ENCODE measurements around the gene EXOSC10.

The EXOSC10 gene

GRCh38 chr1:11071463-11072215, 28.0 kb downstream of the EXOSC10 start:
- H4K5ac ChIP-seq (ENCODE audit: low read length), result no peak overlapping the region
- DNase-seq, result no peak
- peaks cover 35% of the 10 kb centered on the region for H3K36me3 ChIP-seq (ENCODE audit: control insufficient read depth, insufficient read depth, low read length)
- no peaks in the 10 kb centered on the region for H3K4me1 ChIP-seq (ENCODE audit: control insufficient read depth, low read depth, low read length)
- H3K4me2 ChIP-seq (ENCODE audit: low read length), result no peak overlapping the region
- no peak overlapping the region for H4K8ac ChIP-seq (ENCODE audit: low read depth, low read length)
- H2BK5ac ChIP-seq (ENCODE audit: low read length), result no peak overlapping the region
- no peaks in the 10 kb centered on the region for H3K27me3 ChIP-seq (ENCODE audit: insufficient read depth, low read length, poor library complexity)
- H2BK15ac ChIP-seq (replicated peaks; ENCODE audit: low read depth), result no peak overlapping the region
- no peaks in the 10 kb centered on the region for H3K79me1 ChIP-seq (ENCODE audit: low read length)
- no peak overlapping the region for H3K4me3 ChIP-seq (ENCODE audit: low read length)
- H3K27ac ChIP-seq (ENCODE audit: low read depth, low read length), result no peak overlapping the region
- no peaks in the 10 kb centered on the region for H3K79me2 ChIP-seq (ENCODE audit: control insufficient read depth, insufficient read depth, low read length)
- no peak overlapping the region for H3K9ac ChIP-seq (ENCODE audit: low read length)
- no peak overlapping the region for H3K23ac ChIP-seq (ENCODE audit: low read length)
- no CpG with 5 or more reads among the region's 15 CpGs for WGBS (ENCODE audit: extremely low coverage, insufficient coverage, low lambda C conversion rate)
- no peak overlapping the region for H2AK5ac ChIP-seq (ENCODE audit: low read length)
- H3K4ac ChIP-seq (ENCODE audit: low read depth, low read length), result no peak overlapping the region
- H2BK120ac ChIP-seq (ENCODE audit: low read depth, low read length), result no peak overlapping the region
- H3K56ac ChIP-seq (ENCODE audit: low read length), result no peak overlapping the region
- H3K18ac ChIP-seq (ENCODE audit: low read length), result no peak overlapping the region

DNA sequence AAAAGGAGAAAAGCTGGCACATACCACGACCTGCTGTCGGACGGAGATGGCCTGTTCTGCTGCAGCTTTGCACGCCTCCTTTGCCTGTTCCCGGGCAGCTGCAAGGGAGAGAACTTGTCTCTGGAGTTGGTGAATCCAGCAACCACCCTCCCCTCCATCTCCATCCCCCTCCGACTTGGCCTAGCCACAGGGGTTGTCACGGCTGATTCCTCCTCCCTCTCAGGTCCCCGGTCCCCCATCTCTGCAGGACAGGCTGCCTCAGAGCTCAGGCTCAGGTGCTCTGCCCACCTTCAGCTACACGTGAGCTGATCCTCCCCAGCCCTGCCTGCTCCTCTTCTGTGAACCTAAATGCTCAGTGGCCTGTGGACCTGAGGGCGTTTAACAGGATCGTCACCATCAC, 28.8 kb downstream of the EXOSC10 start:
- H2BK15ac ChIP-seq (replicated peaks; ENCODE audit: low read depth), result no peak overlapping the region
- no peak overlapping the region for H3K9ac ChIP-seq (ENCODE audit: low read length)
- no peak overlapping the region for H3K27ac ChIP-seq (ENCODE audit: low read depth, low read length)
- no peak overlapping the region for H3K4me2 ChIP-seq (ENCODE audit: low read length)
- no peaks in the 10 kb centered on the region for H3K4me1 ChIP-seq (ENCODE audit: control insufficient read depth, low read depth, low read length)
- no peak overlapping the region for H3K4ac ChIP-seq (ENCODE audit: low read depth, low read length)
- H3K79me2 ChIP-seq (ENCODE audit: control insufficient read depth, insufficient read depth, low read length), result no peaks in the 10 kb centered on the region
- no peak overlapping the region for H2BK120ac ChIP-seq (ENCODE audit: low read depth, low read length)
- no peak overlapping the region for H3K4me3 ChIP-seq (ENCODE audit: low read length)
- no peak overlapping the region for H2AK5ac ChIP-seq (ENCODE audit: low read length)
- H3K18ac ChIP-seq (ENCODE audit: low read length), result no peak overlapping the region
- H3K36me3 ChIP-seq (ENCODE audit: control insufficient read depth, insufficient read depth, low read length), result peaks cover 33% of the 10 kb centered on the region
- H4K5ac ChIP-seq (ENCODE audit: low read length), result no peak overlapping the region
- DNase-seq, result no peak
- no CpG with 5 or more reads among the region's 11 CpGs for WGBS (ENCODE audit: extremely low coverage, insufficient coverage, low lambda C conversion rate)
- H4K8ac ChIP-seq (ENCODE audit: low read depth, low read length), result no peak overlapping the region
- H3K27me3 ChIP-seq (ENCODE audit: insufficient read depth, low read length, poor library complexity), result no peaks in the 10 kb centered on the region
- no peak overlapping the region for H3K56ac ChIP-seq (ENCODE audit: low read length)
- H2BK5ac ChIP-seq (ENCODE audit: low read length), result no peak overlapping the region
- no peak overlapping the region for H3K23ac ChIP-seq (ENCODE audit: low read length)
- H3K79me1 ChIP-seq (ENCODE audit: low read length), result no peaks in the 10 kb centered on the region

GRCh38 chr1:11068600-11069473, 30.8 kb downstream of the EXOSC10 start:
- Histone ChIP-seq H3K4me2 (ENCODE audit: low read length) (no peak overlapping the region), H2AK5ac (ENCODE audit: low read length) (no peak overlapping the region), H3K36me3 (ENCODE audit: control insufficient read depth, insufficient read depth, low read length) (peaks cover 39% of the 10 kb centered on the region), H2BK15ac (replicated peaks; ENCODE audit: low read depth) (no peak overlapping the region), H4K8ac (ENCODE audit: low read depth, low read length) (no peak overlapping the region), H2BK5ac (ENCODE audit: low read length) (no peak overlapping the region), H3K56ac (ENCODE audit: low read length) (no peak overlapping the region), H2BK120ac (ENCODE audit: low read depth, low read length) (no peak overlapping the region), H3K4ac (ENCODE audit: low read depth, low read length) (no peak overlapping the region), H4K5ac (ENCODE audit: low read length) (no peak overlapping the region), H3K4me3 (ENCODE audit: low read length) (no peak overlapping the region), H3K79me2 (ENCODE audit: control insufficient read depth, insufficient read depth, low read length) (no peaks in the 10 kb centered on the region), H3K79me1 (ENCODE audit: low read length) (no peaks in the 10 kb centered on the region), H3K27ac (ENCODE audit: low read depth, low read length) (no peak overlapping the region), H3K18ac (ENCODE audit: low read length) (no peak overlapping the region), H3K27me3 (ENCODE audit: insufficient read depth, low read length, poor library complexity) (no peaks in the 10 kb centered on the region), H3K9ac (ENCODE audit: low read length) (no peak overlapping the region), H3K23ac (ENCODE audit: low read length) (no peak overlapping the region), H3K4me1 (ENCODE audit: control insufficient read depth, low read depth, low read length) (no peaks in the 10 kb centered on the region)
- WGBS (ENCODE audit: extremely low coverage, insufficient coverage, low lambda C conversion rate), result no CpG with 5 or more reads among the region's 17 CpGs
- no peak for DNase-seq

DNA sequence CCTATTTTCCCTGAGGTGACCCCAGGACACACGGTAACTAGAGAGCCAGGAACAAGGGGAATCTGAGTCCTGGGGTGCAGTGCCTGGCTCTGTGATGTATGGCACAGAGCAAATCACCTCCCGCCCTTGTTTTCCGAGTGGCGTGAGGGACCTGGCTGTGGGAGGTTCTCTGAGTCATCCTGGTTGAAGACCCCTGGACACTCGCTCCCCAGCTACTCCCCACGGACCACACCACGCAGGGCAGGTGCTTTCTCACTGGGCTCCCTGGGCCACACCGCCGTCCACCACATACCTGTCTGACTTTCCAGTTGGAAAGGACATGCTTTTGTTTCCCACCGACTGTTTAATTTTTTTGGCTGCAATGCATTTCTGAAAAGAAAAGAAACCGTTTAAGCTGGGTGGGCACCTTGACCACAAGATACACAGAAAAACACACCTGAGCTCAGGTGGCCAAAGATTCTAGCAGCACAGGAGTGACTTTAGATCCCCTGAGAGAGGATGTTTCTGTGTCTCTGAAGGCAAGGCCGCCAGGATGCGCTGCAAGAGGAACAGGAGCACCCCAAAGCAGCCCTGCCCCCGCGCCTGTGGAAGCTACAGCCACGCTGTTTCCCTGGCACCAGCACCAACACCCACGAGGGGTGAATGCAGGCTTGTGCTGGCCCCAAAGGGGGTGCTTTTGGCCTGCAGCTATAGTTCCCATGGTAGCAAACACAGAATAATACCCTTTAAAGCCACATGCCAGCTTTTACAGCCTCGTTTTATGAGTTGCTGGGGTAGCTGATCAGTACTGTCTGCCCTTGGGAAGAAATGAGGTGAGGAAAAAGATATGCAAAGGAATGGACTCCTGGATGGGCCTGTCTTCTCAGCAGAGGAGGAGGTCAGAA, 31.7 kb downstream of the EXOSC10 start:
- Histone ChIP-seq H3K23ac (ENCODE audit: low read length) (no peak overlapping the region), H3K27me3 (ENCODE audit: insufficient read depth, low read length, poor library complexity) (no peaks in the 10 kb centered on the region), H2BK5ac (ENCODE audit: low read length) (no peak overlapping the region), H2AK5ac (ENCODE audit: low read length) (no peak overlapping the region), H3K79me1 (ENCODE audit: low read length) (no peaks in the 10 kb centered on the region), H3K56ac (ENCODE audit: low read length) (no peak overlapping the region), H4K5ac (ENCODE audit: low read length) (no peak overlapping the region), H3K4ac (ENCODE audit: low read depth, low read length) (no peak overlapping the region), H3K4me3 (ENCODE audit: low read length) (no peak overlapping the region), H3K4me1 (ENCODE audit: control insufficient read depth, low read depth, low read length) (no peaks in the 10 kb centered on the region), H2BK120ac (ENCODE audit: low read depth, low read length) (no peak overlapping the region), H2BK15ac (replicated peaks; ENCODE audit: low read depth) (no peak overlapping the region), H4K8ac (ENCODE audit: low read depth, low read length) (no peak overlapping the region), H3K36me3 (ENCODE audit: control insufficient read depth, insufficient read depth, low read length) (peaks cover 39% of the 10 kb centered on the region), H3K27ac (ENCODE audit: low read depth, low read length) (no peak overlapping the region), H3K9ac (ENCODE audit: low read length) (no peak overlapping the region), H3K18ac (ENCODE audit: low read length) (no peak overlapping the region), H3K4me2 (ENCODE audit: low read length) (no peak overlapping the region), H3K79me2 (ENCODE audit: control insufficient read depth, insufficient read depth, low read length) (no peaks in the 10 kb centered on the region)
- DNase-seq, result no peak
- WGBS (ENCODE audit: extremely low coverage, insufficient coverage, low lambda C conversion rate), result no CpG with 5 or more reads among the region's 18 CpGs

GRCh38 chr1:11065796-11066195, 33.9 kb downstream of the EXOSC10 start:
- Histone ChIP-seq H3K18ac (ENCODE audit: low read length) (no peak overlapping the region), H3K79me2 (ENCODE audit: control insufficient read depth, insufficient read depth, low read length) (no peaks in the 10 kb centered on the region), H2BK5ac (ENCODE audit: low read length) (no peak overlapping the region), H4K5ac (ENCODE audit: low read length) (no peak overlapping the region), H3K4me1 (ENCODE audit: control insufficient read depth, low read depth, low read length) (peaks cover 2% of the 10 kb centered on the region), H3K56ac (ENCODE audit: low read length) (no peak overlapping the region), H3K4me2 (ENCODE audit: low read length) (no peak overlapping the region), H2AK5ac (ENCODE audit: low read length) (no peak overlapping the region), H4K8ac (ENCODE audit: low read depth, low read length) (no peak overlapping the region), H3K9ac (ENCODE audit: low read length) (no peak overlapping the region), H3K27me3 (ENCODE audit: insufficient read depth, low read length, poor library complexity) (no peaks in the 10 kb centered on the region), H3K4ac (ENCODE audit: low read depth, low read length) (no peak overlapping the region), H3K4me3 (ENCODE audit: low read length) (no peak overlapping the region), H3K27ac (ENCODE audit: low read depth, low read length) (no peak overlapping the region), H2BK120ac (ENCODE audit: low read depth, low read length) (no peak overlapping the region), H2BK15ac (replicated peaks; ENCODE audit: low read depth) (no peak overlapping the region), H3K23ac (ENCODE audit: low read length) (no peak overlapping the region), H3K36me3 (ENCODE audit: control insufficient read depth, insufficient read depth, low read length) (peaks cover 31% of the 10 kb centered on the region), H3K79me1 (ENCODE audit: low read length) (no peaks in the 10 kb centered on the region)
- no peak for DNase-seq
- WGBS (ENCODE audit: extremely low coverage, insufficient coverage, low lambda C conversion rate), result no CpG with 5 or more reads among the region's 1 CpG

All from mesendoderm (in vitro differentiated cells).